Stomach (tissue), 4 donors: ENCODE measurements around the gene LRRC46.

Source experiments
- CTCF ChIP-seq, 7 experiments: fragments of 450-650 bp in 4 of 7; fragments of 200-600 bp in 3 of 7; sonication (generic) in 3 of 7; IDR thresholded peaks; one replicate each; pipeline ENCODE4 v1.5.1; 2016 to 2019; ENCODE audit warnings: antibody characterized with exemption in 7 of 7, control low read depth in 2 of 7, mild to moderate bottlenecking in 1 of 7
- EP300 ChIP-seq: sonication (generic); formaldehyde crosslinking; IDR thresholded peaks from one replicate; pipeline ENCODE4 v1.6.1; 2017; ENCODE audit warnings: antibody characterized with exemption
- POLR2A ChIP-seq, 4 donors: fragments of 450-650 bp; IDR thresholded peaks; one replicate each; pipeline ENCODE4 v1.6.1; 2016; ENCODE audit warnings: antibody characterized with exemption in 4 of 4, control low read depth in 2 of 4, mild to moderate bottlenecking in 1 of 4, moderate library complexity in 1 of 4
- POLR2AphosphoS5 ChIP-seq, 3 donors: sonication (generic); formaldehyde crosslinking; IDR thresholded peaks; one replicate each; pipeline ENCODE4 v1.6.1; 2016; ENCODE audit warnings: antibody characterized with exemption in 3 of 3

DNA sequence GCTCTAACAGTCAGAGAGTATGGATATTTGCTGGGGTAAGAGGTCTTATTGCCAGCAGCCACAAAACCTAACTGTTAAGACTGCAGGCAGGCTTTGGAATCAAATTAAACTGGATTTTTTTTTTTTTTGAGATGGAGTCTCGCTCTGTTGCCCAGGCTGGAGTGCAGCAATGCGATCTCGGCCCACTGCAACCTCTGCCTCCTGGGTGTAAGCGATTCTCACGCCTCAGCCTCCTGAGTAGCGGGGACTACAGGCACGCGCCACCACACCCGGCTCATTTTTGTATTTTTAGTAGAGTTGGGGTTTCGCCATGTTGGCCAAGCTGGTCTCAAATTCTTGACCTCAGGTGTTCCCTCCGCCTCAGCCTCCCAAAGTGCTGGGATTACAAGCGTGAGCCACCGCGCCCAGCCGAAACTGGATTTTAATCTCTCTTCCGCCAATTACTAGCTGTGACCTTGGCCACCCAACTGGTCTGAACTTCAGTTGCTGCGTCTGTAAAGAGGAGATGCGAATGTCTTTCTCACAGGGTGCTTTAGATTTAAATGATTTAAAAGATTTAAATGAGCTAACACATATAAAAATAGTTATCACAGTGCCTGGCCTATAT, 971 bp upstream of the LRRC46 start:
- TF ChIP-seq CTCF (IDR thresholded peaks at IDR 0.05) = no peak
- TF ChIP-seq EP300 = no peak
- no peak for TF ChIP-seq POLR2AphosphoS5 (IDR thresholded peaks at IDR 0.05)
- TF ChIP-seq POLR2A (IDR thresholded peaks at IDR 0.05) = no peak
